ENCODE data around the gene GAPDHS.

- no peak for TF ChIP-seq CTCF (IDR thresholded peaks at IDR 0.05; ENCODE audit: insufficient read depth, low read depth, low read length)
- TF ChIP-seq EZH2 (IDR thresholded peaks at IDR 0.05; ENCODE audit: insufficient read depth, low read length), result no peak
These were observed 32.0 kb downstream of the GAPDHS start for GRCh38 chr19:35565016-35565856.

Measured in astrocyte (in vitro differentiated cells and primary cell).